GM12878 (cell line): ENCODE results near the gene SNRK. TPM values are rescaled to one million over a fixed set of nuclear protein-coding genes. Genes with fewer than 3 reads are reported as not detected.

Experiments used
- ATAC-seq: fragments of 200-7000 bp; cut with Tn5 transposase; 3 replicates; pipeline ENCODE4 v1.9.1; 2020; ENCODE audit warnings: mild to moderate bottlenecking, moderate library complexity
- BruUV-seq: library from RNA; stranded (reverse); fragments of 400-500 nt; replicated peaks from 2 replicates; lab custom pipeline; 2021; lab: Mats Ljungman, UMichigan
- CTCF ChIA-PET: fragments of 300-600 bp; sonication (Branson Sonifier 250); formaldehyde crosslinking; extraction: SDS; loops from one replicate; lab custom pipeline; 2021; ENCODE audit warnings: inconsistent platforms; lab: Yijun Ruan, JAX
- POLR2A ChIA-PET: fragments of 350-600 bp; formaldehyde crosslinking; extraction: SDS; loops from one replicate; lab custom pipeline; 2021; ENCODE audit warnings: inconsistent platforms; lab: Charles Lee
- RAD21 ChIA-PET: fragments of 300-600 bp; sonication (Branson Sonifier 250); formaldehyde crosslinking; loops from one replicate; lab custom pipeline; 2023; ENCODE audit warnings: antibody characterized with exemption; ENCODE audit not compliant: unreplicated experiment; lab: Charles Lee
- SMC1A ChIA-PET: fragments of 300-600 bp; sonication (Branson Sonifier 250); formaldehyde crosslinking; loops from one replicate; lab custom pipeline; 2023; ENCODE audit not compliant: unreplicated experiment, uncharacterized antibody; lab: Charles Lee
- DNase-seq: peaks from one replicate; pipeline ENCODE4 v3.0.0-alpha.2; 2011; ENCODE audit warnings: low read depth, low spot score
- FAIRE-seq: peaks from 3 replicates; lab custom pipeline; 2011; peaks lifted over from hg19 to GRCh38; lab: Jason Lieb, UNC
- H2AFZ ChIP-seq: 2 replicates; pipeline ENCODE4 v1.6.0; 2011; ENCODE audit warnings: low read depth, low read length, control low read depth; ENCODE audit not compliant: control insufficient read depth
- H3K27ac ChIP-seq: 2 replicates; pipeline ENCODE4 v1.5.1; 2011; ENCODE audit warnings: control low read depth; ENCODE audit not compliant: control insufficient read depth, insufficient read depth
- H3K27me3 ChIP-seq, 2 experiments: replicated peaks in 1 of 2; 2 replicates each; pipeline versions ENCODE4 v1.6.0 to v1.6.1; 2011; ENCODE audit warnings: low read length in 1 of 2; ENCODE audit not compliant: control insufficient read depth in 2 of 2, insufficient read depth in 2 of 2
- H3K36me3 ChIP-seq, 2 experiments: 2 replicates each; pipeline ENCODE4 v1.5.1; 2011; ENCODE audit warnings: low read length in 1 of 2; ENCODE audit not compliant: control insufficient read depth in 2 of 2, insufficient read depth in 2 of 2
- H3K4me1 ChIP-seq: 2 replicates; pipeline ENCODE4 v1.6.1; 2011; ENCODE audit warnings: mild to moderate bottlenecking, low read length, moderate library complexity, mixed read lengths; ENCODE audit not compliant: control insufficient read depth, insufficient read depth
- H3K4me2 ChIP-seq: 2 replicates; pipeline ENCODE4 v1.6.0; 2011; ENCODE audit warnings: control low read depth; ENCODE audit not compliant: control insufficient read depth, insufficient read depth
- H3K4me3 ChIP-seq: fragments of 200-600 bp; sonication (generic); 2 replicates; pipeline ENCODE4 v1.5.1; 2016
- H3K79me2 ChIP-seq: 2 replicates; pipeline ENCODE4 v1.6.0; 2011; ENCODE audit warnings: low read length; ENCODE audit not compliant: control insufficient read depth, insufficient read depth
- H3K9ac ChIP-seq: 2 replicates; pipeline ENCODE4 v1.8.0; 2011; ENCODE audit warnings: low read length, control low read depth, mixed read lengths; ENCODE audit not compliant: control insufficient read depth, insufficient read depth
- H3K9me3 ChIP-seq: replicated peaks from 3 replicates; pipeline ENCODE4 v1.5.1; 2011; ENCODE audit warnings: mild to moderate bottlenecking, low read length; ENCODE audit not compliant: control insufficient read depth, insufficient read depth
- H4K20me1 ChIP-seq: 2 replicates; pipeline ENCODE4 v1.6.0; 2011; ENCODE audit not compliant: control insufficient read depth, insufficient read depth
- JUND ChIP-seq: IDR thresholded peaks from 2 replicates; pipeline ENCODE4 v1.6.1; 2012; ENCODE audit warnings: low read depth, mild to moderate bottlenecking, low read length, improper control_type of control experiment, moderate library complexity
- MXI1 ChIP-seq: fragments of 150-350 bp; IDR thresholded peaks from 2 replicates; pipeline ENCODE4 v1.6.1; 2011; ENCODE audit warnings: low read depth, mild to moderate bottlenecking, inconsistent platforms, low read length, improper control_type of control experiment
- SKIL ChIP-seq: fragments of 450-650 bp; IDR thresholded peaks from 2 replicates; pipeline ENCODE4 v1.6.1; 2017; ENCODE audit warnings: mild to moderate bottlenecking, low read depth, inconsistent platforms; ENCODE audit not compliant: poor library complexity, severe bottlenecking
- YBX1 ChIP-seq: fragments of 450-650 bp; IDR thresholded peaks from 2 replicates; pipeline ENCODE4 v1.6.1; 2016; ENCODE audit warnings: antibody characterized with exemption
- WGBS: methylation state at CpG from one replicate; pipeline ENCODE4 v1.1.6; 2016; ENCODE audit warnings: low lambda C conversion rate; ENCODE audit not compliant: insufficient replicate concordance, insufficient coverage; ENCODE audit errors: missing lambda C conversion rate; 5-methylcytosine and 5-hydroxymethylcytosine counted together
- in situ Hi-C: fragments of 300-500 bp; cut with MboI; formaldehyde crosslinking; loops from 9 replicates; pipeline ENCODE4 v1.14.3; 2018; ENCODE audit warnings: mixed read lengths
- intact Hi-C: fragments of 100-400 bp; cut with micrococcal nuclease; formaldehyde crosslinking; loops from one replicate; pipeline ENCODE4 v1.14.2; 2022; ENCODE audit not compliant: unreplicated experiment
- polyA plus RNA-seq, 11 experiments: library from polyadenylated mRNA; depleted of rRNA in 4 of 11; unstranded in 6 of 11; stranded (reverse) in 5 of 11; fragments of >200 nt; fragmentation: Nextera tagmentation in 4 of 11; fragmentation: Illumina TruSeq in 1 of 11; extraction: Ambion mirVana in 4 of 11; extraction: Trizol in 1 of 11; gene quantifications; 1 replicate in 1 of 11; 2 replicates in 10 of 11; pipeline versions ENCODE4 v1.2.1 to v1.2.3, GENCODE V29; 2011 to 2016; ENCODE audit warnings: inconsistent platforms in 2 of 11, missing spikeins in 2 of 11, low read depth in 1 of 11
- total RNA-seq, 4 experiments: library from RNA; depleted of rRNA in 3 of 4; stranded (reverse); fragments of >200 nt in 3 of 4; fragmentation: Illumina TruSeq in 1 of 4; extraction: Trizol in 1 of 4; gene quantifications; 2 replicates each; pipeline versions ENCODE4 v1.2.1 to v1.2.3, GENCODE V29; 2013 to 2021
- TF ChIP-seq, protein P1 (sequence below): fragments of 450-650 bp; IDR thresholded peaks from 2 replicates; pipeline ENCODE4 v1.6.1; 2016; ENCODE audit warnings: mild to moderate bottlenecking
- TF ChIP-seq, protein P2 (sequence below): IDR thresholded peaks from 2 replicates; pipeline ENCODE4 v1.6.1; 2012; ENCODE audit warnings: low read depth, low read length, improper control_type of control experiment

SNRK gene
- total and polyA plus RNA-seq, 10 of the 15 experiments (the other 5 are each of a cell fraction or from before 2014, with no cell fraction given), result 1.6 to 12.1 (median 7.6) TPM

DNA sequence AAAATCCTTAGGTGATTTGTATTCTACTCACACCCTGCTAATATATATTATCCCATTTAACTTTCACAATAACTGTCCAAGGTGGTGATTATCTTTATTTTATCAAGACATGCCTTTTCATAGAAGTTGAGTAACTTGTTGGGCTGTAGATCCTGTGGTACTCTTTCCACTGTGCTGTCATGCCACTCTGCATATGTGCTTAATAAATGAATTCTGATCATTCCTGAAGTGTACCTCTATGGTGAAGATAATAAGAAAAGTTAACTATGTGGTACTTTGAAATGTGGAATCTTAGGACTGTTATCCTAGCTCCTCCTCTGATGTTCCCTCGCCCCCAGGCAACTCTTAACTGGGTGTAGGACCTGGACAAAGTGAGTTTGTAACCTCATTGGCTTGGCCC, 5.2 kb downstream of the SNRK start:
- ChIA-PET SMC1A (interaction anchor here (3.8 kb wide), 1 partner anchor 129 kb away, joined by 10 read pairs; no protein-coding TSS in a partner anchor), POLR2A (interaction anchor here (1.0 to 1.1 kb wide), 2 partner anchors 40 to 79 kb away, joined by 3 to 4 read pairs; no protein-coding TSS in a partner anchor)
- ATAC-seq (no peak), FAIRE-seq (no peak), DNase-seq (no peak)
- WGBS, result 89% methylated on average over 1 of the region's 1 CpG
- no peaks in the 10 kb centered on the region for H3K27me3 ChIP-seq
- no peak overlapping the region for H3K4me3 ChIP-seq
- no peaks in the 10 kb centered on the region for H3K9me3 ChIP-seq
- no peak overlapping the region for H3K27ac ChIP-seq
- no peak overlapping the region for H2AFZ ChIP-seq
- in situ Hi-C loops, result no loop called here
- peak overlapping the region; percentile 77; the same call in 1 of the 2 replicates for H3K4me2 ChIP-seq
- H3K9ac ChIP-seq, result no peak overlapping the region
- BruUV-seq, result no TSS peak
- intact Hi-C loops, result no loop called here
- H3K79me2 ChIP-seq, result peaks cover 62% of the 10 kb centered on the region
- TF ChIP-seq, protein P1, sequence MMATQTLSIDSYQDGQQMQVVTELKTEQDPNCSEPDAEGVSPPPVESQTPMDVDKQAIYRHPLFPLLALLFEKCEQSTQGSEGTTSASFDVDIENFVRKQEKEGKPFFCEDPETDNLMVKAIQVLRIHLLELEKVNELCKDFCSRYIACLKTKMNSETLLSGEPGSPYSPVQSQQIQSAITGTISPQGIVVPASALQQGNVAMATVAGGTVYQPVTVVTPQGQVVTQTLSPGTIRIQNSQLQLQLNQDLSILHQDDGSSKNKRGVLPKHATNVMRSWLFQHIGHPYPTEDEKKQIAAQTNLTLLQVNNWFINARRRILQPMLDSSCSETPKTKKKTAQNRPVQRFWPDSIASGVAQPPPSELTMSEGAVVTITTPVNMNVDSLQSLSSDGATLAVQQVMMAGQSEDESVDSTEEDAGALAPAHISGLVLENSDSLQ, result no peak
- TF ChIP-seq, all 136 proteins: peak for 0
- Histone ChIP-seq H3K4me1 (peaks cover 18% of the 10 kb centered on the region), H4K20me1 (no peaks in the 10 kb centered on the region), H3K36me3 (peaks cover 0 to 8% of the 10 kb centered on the region in 2 experiments; a peak in 1 of 4 replicates)
- ChIA-PET CTCF (interaction anchor here (1.1 to 1.3 kb wide), 2 partner anchors 129 to 330 kb away, joined by 3 to 5 read pairs; no protein-coding TSS in a partner anchor), RAD21 (interaction anchor here (1.3 kb wide), 1 partner anchor 129 kb away, joined by 4 read pairs; no protein-coding TSS in a partner anchor)

DNA sequence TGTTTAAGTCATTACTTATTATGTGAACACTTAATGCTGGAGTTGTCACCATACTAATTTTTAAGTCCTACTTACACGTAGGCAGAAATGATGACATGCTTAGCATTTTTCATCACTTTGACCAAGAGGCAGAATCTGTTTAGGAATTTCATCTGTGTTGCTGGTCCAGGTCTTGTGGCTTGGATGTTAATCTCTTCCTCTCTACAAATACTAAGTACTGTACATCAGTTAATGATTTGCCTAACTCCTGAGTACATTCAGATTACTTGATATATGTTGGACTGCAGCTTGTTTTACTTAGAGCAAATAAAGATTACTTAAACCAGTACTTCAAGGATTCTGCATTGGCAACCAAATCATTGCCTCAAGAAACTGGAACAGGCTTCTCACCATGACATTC, 8.6 kb downstream of the SNRK start:
- Histone ChIP-seq H3K4me1 (peaks cover 25% of the 10 kb centered on the region), H3K27me3 (no peaks in the 10 kb centered on the region), H3K4me3 (no peak overlapping the region), H4K20me1 (no peaks in the 10 kb centered on the region), H3K4me2 (no peak overlapping the region), H3K9me3 (no peaks in the 10 kb centered on the region), H3K36me3 (peaks cover 0 to 3% of the 10 kb centered on the region in 2 experiments; a peak in 2 of 4 replicates), H3K27ac (no peak overlapping the region), H3K79me2 (peaks cover 49% of the 10 kb centered on the region), H3K9ac (no peak overlapping the region), H2AFZ (no peak overlapping the region)
- in situ Hi-C loops, result no loop called here
- FAIRE-seq, result no peak
- 52% methylated on average over 1 of the region's 1 CpG for WGBS
- POLR2A ChIA-PET, result interaction anchor here (1.0 kb wide), 2 partner anchors 9 to 13 kb away, joined by 3 read pairs; partner anchors contain the start of gene SNRK
- BruUV-seq, result no TSS peak
- SMC1A ChIA-PET, result interaction anchor here (1.4 kb wide), 1 partner anchor 9 kb away, joined by 3 read pairs; no protein-coding TSS in a partner anchor
- RAD21 ChIA-PET, result interaction anchor here (1.0 to 1.4 kb wide), 2 partner anchors 21 to 88 kb away, joined by 3 to 4 read pairs; no protein-coding TSS in a partner anchor
- DNase-seq, result no peak
- intact Hi-C loops, result no loop called here
- no peak for ATAC-seq
- CTCF ChIA-PET, result interaction anchor here (0.9 to 2.7 kb wide), 4 partner anchors 9 to 132 kb away, joined by 3 to 16 read pairs (median 8); partner anchors contain the start of gene SNRK
- TF ChIP-seq MXI1 (no peak), SKIL (no peak), JUND (no peak), YBX1 (no peak)
- TF ChIP-seq, protein P2, sequence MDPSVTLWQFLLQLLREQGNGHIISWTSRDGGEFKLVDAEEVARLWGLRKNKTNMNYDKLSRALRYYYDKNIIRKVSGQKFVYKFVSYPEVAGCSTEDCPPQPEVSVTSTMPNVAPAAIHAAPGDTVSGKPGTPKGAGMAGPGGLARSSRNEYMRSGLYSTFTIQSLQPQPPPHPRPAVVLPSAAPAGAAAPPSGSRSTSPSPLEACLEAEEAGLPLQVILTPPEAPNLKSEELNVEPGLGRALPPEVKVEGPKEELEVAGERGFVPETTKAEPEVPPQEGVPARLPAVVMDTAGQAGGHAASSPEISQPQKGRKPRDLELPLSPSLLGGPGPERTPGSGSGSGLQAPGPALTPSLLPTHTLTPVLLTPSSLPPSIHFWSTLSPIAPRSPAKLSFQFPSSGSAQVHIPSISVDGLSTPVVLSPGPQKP, result no peak
